ENCODE data around the gene ACTMAP. TPM values are rescaled to one million over a fixed set of nuclear protein-coding genes. Genes with fewer than 3 reads are reported as not detected.

Gene ACTMAP
- total and polyA plus RNA-seq, 4 donors, result 0.93 to 7.7 (median 3.0) TPM

DNA sequence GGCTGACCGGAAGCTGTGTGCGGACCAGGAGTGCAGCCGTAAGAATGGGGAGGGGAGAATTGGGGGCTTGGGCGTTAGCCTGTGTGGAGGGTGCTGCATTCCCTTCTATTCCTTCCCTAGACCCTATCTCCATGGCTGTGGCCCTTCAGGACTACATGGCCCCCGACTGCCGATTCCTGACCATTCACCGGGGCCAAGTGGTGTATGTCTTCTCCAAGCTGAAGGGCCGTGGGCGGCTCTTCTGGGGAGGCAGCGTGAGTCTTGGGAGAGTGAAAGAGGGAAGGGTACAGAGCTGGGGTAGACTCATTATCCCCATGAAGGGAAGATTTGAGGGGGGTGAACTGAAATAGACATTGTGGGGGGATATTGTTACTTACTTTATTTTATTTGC is 25.4 kb upstream of the ACTMAP start:
- H3K9me3 ChIP-seq (ENCODE audit: control insufficient read depth in 4 of 4, low read length in 3 of 4), result no peaks in the 10 kb centered on the region
- H3K27ac ChIP-seq (ENCODE audit: low read depth in 1 of 2, low read length in 2 of 2), result no peak overlapping the region
- H3K27me3 ChIP-seq (ENCODE audit: control insufficient read depth in 4 of 4, insufficient read depth in 4 of 4, low read length in 3 of 4), result no peaks in the 10 kb centered on the region
- no peak overlapping the region for H3K9ac ChIP-seq (ENCODE audit: low read depth in 1 of 2, low read length in 2 of 2)
- H3K4me3 ChIP-seq (ENCODE audit: low read depth in 1 of 3, low read length in 3 of 3), result no peak overlapping the region
- H3K36me3 ChIP-seq (ENCODE audit: control insufficient read depth in 4 of 4, insufficient read depth in 3 of 4, low read depth in 1 of 4, low read length in 3 of 4), result no peaks in the 10 kb centered on the region
- WGBS, result 96% methylated on average over 10 of the region's 10 CpGs
- no peak for DNase-seq (ENCODE audit: low spot score)
- H3K4me1 ChIP-seq (ENCODE audit: control insufficient read depth in 4 of 4, insufficient read depth in 4 of 4, low read length in 3 of 4), result peaks cover 0 to 19% (median 13%) of the 10 kb centered on the region in 4 donors
- TF ChIP-seq, protein P1, sequence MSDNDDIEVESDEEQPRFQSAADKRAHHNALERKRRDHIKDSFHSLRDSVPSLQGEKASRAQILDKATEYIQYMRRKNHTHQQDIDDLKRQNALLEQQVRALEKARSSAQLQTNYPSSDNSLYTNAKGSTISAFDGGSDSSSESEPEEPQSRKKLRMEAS (IDR thresholded peaks at IDR 0.05), result no peak
- no peak for TF ChIP-seq EGR1 (IDR thresholded peaks at IDR 0.05; ENCODE audit: low read depth in 2 of 2)
- no peak for TF ChIP-seq GABPA (IDR thresholded peaks at IDR 0.05 in 1 of 2, conservative IDR thresholded peaks at IDR 0.05 in 1 of 2)
- no peak for TF ChIP-seq JUND (IDR thresholded peaks at IDR 0.05)
- TF ChIP-seq, protein P2, sequence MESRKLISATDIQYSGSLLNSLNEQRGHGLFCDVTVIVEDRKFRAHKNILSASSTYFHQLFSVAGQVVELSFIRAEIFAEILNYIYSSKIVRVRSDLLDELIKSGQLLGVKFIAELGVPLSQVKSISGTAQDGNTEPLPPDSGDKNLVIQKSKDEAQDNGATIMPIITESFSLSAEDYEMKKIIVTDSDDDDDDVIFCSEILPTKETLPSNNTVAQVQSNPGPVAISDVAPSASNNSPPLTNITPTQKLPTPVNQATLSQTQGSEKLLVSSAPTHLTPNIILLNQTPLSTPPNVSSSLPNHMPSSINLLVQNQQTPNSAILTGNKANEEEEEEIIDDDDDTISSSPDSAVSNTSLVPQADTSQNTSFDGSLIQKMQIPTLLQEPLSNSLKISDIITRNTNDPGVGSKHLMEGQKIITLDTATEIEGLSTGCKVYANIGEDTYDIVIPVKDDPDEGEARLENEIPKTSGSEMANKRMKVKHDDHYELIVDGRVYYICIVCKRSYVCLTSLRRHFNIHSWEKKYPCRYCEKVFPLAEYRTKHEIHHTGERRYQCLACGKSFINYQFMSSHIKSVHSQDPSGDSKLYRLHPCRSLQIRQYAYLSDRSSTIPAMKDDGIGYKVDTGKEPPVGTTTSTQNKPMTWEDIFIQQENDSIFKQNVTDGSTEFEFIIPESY (IDR thresholded peaks at IDR 0.05), result no peak
- TF ChIP-seq RXRA (IDR thresholded peaks at IDR 0.05), result no peak
- no peak for TF ChIP-seq FOXA1 (IDR thresholded peaks at IDR 0.05)
- TF ChIP-seq FOXA2 (IDR thresholded peaks at IDR 0.05), result no peak
- TF ChIP-seq NR2F2 (IDR thresholded peaks at IDR 0.05), result no peak
- no peak for TF ChIP-seq HNF4G (IDR thresholded peaks at IDR 0.05)
- no peak for TF ChIP-seq HNF4A (conservative IDR thresholded peaks at IDR 0.05)
- TF ChIP-seq RAD21 (IDR thresholded peaks at IDR 0.05), result no peak
- TF ChIP-seq, protein P3, sequence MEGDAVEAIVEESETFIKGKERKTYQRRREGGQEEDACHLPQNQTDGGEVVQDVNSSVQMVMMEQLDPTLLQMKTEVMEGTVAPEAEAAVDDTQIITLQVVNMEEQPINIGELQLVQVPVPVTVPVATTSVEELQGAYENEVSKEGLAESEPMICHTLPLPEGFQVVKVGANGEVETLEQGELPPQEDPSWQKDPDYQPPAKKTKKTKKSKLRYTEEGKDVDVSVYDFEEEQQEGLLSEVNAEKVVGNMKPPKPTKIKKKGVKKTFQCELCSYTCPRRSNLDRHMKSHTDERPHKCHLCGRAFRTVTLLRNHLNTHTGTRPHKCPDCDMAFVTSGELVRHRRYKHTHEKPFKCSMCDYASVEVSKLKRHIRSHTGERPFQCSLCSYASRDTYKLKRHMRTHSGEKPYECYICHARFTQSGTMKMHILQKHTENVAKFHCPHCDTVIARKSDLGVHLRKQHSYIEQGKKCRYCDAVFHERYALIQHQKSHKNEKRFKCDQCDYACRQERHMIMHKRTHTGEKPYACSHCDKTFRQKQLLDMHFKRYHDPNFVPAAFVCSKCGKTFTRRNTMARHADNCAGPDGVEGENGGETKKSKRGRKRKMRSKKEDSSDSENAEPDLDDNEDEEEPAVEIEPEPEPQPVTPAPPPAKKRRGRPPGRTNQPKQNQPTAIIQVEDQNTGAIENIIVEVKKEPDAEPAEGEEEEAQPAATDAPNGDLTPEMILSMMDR (IDR thresholded peaks at IDR 0.05; ENCODE audit: low read depth, low read length, missing input control), result no peak
- TF ChIP-seq, protein P4, sequence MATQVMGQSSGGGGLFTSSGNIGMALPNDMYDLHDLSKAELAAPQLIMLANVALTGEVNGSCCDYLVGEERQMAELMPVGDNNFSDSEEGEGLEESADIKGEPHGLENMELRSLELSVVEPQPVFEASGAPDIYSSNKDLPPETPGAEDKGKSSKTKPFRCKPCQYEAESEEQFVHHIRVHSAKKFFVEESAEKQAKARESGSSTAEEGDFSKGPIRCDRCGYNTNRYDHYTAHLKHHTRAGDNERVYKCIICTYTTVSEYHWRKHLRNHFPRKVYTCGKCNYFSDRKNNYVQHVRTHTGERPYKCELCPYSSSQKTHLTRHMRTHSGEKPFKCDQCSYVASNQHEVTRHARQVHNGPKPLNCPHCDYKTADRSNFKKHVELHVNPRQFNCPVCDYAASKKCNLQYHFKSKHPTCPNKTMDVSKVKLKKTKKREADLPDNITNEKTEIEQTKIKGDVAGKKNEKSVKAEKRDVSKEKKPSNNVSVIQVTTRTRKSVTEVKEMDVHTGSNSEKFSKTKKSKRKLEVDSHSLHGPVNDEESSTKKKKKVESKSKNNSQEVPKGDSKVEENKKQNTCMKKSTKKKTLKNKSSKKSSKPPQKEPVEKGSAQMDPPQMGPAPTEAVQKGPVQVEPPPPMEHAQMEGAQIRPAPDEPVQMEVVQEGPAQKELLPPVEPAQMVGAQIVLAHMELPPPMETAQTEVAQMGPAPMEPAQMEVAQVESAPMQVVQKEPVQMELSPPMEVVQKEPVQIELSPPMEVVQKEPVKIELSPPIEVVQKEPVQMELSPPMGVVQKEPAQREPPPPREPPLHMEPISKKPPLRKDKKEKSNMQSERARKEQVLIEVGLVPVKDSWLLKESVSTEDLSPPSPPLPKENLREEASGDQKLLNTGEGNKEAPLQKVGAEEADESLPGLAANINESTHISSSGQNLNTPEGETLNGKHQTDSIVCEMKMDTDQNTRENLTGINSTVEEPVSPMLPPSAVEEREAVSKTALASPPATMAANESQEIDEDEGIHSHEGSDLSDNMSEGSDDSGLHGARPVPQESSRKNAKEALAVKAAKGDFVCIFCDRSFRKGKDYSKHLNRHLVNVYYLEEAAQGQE (IDR thresholded peaks at IDR 0.05), result no peak
- no peak for TF ChIP-seq YY1 (IDR thresholded peaks at IDR 0.05)
- no peak for TF ChIP-seq TAF1 (conservative IDR thresholded peaks at IDR 0.05)
- TF ChIP-seq, protein P5, sequence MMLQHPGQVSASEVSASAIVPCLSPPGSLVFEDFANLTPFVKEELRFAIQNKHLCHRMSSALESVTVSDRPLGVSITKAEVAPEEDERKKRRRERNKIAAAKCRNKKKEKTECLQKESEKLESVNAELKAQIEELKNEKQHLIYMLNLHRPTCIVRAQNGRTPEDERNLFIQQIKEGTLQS (IDR thresholded peaks at IDR 0.05), result no peak

Data from liver (tissue), 9 donors.